Measurements from ENCODE around the gene ZNF133.

- no peak for TF ChIP-seq CTCF (IDR thresholded peaks at IDR 0.05)
- TF ChIP-seq POLR2A (IDR thresholded peaks at IDR 0.05), result no peak
Measured at GRCh38 chr20:18259730-18260129, 28.6 kb upstream of the ZNF133 start.

All from heart left ventricle (tissue), 13 donors.